GM12872 (cell line): ENCODE results near the gene AGPAT3.

Source experiments
- TF ChIP-seq, protein P1 (sequence below): IDR thresholded peaks from 3 replicates; pipeline ENCODE4 v1.5.1; 2011; ENCODE audit warnings: low read depth, mild to moderate bottlenecking, low read length, moderate library complexity; ENCODE audit not compliant: insufficient read depth

AGPAT3 gene

DNA sequence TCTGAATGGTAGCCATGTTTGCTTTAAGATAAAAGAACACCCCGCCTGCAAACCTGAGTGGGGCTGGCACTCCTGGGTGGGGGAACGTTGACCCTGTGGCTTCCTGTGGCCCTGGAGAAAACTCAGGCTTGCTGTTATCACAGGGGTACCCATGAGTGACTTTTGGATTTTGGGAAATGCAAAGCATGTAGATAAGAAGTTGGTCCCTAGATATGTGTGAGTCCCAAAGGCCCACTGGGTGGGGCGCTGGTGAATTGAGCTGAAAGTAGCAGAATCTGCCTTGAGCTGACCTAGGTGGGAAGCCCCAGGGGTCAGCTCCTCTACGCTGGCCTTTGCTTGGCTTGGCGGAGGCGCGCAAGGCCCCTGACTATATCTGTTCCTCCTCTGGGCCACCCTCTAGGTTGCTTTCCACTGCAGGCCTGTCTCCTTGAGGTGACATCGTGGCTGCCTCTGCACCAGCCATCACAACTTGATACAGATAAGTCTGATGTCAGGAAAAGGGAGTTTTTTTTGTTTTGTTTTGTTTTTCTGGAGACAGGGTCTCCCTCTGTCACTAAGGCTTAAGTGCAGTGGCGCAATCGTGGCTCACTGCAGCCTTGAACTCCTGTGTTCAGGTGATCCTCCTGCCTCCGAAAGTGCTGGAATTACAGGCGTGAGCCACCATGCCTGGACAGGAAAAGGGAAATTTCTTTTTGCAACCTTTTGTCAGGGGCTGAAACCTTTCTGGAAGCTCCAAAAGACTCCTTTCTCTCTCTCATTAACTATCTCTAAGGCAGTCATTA is 72.2 kb downstream of the AGPAT3 start:
- TF ChIP-seq, protein P1, sequence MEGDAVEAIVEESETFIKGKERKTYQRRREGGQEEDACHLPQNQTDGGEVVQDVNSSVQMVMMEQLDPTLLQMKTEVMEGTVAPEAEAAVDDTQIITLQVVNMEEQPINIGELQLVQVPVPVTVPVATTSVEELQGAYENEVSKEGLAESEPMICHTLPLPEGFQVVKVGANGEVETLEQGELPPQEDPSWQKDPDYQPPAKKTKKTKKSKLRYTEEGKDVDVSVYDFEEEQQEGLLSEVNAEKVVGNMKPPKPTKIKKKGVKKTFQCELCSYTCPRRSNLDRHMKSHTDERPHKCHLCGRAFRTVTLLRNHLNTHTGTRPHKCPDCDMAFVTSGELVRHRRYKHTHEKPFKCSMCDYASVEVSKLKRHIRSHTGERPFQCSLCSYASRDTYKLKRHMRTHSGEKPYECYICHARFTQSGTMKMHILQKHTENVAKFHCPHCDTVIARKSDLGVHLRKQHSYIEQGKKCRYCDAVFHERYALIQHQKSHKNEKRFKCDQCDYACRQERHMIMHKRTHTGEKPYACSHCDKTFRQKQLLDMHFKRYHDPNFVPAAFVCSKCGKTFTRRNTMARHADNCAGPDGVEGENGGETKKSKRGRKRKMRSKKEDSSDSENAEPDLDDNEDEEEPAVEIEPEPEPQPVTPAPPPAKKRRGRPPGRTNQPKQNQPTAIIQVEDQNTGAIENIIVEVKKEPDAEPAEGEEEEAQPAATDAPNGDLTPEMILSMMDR, result no peak

DNA sequence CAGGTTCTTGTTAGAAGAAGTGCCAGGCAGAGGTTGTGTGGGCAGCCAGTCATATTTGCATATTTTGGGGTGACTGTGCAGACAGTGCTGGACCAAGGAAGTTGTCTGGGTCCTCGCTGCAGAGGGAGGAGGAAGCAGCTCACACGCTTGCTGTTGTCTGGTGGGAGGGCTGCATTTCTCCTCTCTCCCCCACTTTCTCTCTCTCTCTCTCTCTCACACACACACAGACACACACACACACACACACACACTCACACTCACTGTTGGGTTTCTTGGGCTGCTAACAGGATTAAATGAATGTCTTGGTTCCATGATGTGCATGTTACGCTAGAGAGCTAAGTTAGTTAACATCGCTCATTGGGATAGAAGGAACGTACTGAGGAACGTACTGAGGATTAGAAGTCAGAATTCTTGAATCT is 72.9 kb downstream of the AGPAT3 start:
- TF ChIP-seq, protein P1, result no peak

DNA sequence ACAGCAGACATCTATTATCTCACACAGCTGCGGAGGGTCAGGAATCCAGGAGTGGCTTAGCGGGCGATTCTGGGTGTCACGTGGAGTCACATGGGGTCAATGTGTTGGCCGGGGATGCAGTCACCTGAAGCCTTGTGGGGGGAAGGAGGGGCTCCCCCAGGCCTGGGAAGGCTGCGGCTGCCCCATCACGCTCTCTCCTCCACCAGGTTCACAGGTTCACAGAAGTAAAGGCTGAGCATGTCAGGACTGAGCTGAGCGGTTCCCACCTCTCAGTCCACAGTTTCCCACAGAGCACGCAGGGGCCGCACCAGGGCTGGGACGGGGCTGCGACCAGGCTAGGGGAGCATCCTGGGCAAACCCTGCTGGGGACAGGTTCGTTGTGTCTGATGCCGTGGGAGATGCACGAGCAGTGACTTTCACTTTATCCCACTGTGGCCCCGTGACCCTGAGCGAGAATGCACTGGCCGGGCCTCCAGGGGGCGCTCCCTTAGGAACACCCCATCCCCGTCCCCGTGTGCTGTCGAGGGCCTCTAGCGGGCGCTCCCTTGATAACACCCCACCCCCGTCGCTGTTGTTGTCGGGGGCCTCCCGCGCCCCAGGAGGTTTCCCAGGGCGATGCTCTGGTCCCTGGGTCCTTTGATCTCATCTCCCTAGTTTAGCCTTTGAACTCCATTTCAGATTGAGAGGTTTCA is 73.9 kb downstream of the AGPAT3 start:
- TF ChIP-seq, protein P1, result peak; percentile 100

DNA sequence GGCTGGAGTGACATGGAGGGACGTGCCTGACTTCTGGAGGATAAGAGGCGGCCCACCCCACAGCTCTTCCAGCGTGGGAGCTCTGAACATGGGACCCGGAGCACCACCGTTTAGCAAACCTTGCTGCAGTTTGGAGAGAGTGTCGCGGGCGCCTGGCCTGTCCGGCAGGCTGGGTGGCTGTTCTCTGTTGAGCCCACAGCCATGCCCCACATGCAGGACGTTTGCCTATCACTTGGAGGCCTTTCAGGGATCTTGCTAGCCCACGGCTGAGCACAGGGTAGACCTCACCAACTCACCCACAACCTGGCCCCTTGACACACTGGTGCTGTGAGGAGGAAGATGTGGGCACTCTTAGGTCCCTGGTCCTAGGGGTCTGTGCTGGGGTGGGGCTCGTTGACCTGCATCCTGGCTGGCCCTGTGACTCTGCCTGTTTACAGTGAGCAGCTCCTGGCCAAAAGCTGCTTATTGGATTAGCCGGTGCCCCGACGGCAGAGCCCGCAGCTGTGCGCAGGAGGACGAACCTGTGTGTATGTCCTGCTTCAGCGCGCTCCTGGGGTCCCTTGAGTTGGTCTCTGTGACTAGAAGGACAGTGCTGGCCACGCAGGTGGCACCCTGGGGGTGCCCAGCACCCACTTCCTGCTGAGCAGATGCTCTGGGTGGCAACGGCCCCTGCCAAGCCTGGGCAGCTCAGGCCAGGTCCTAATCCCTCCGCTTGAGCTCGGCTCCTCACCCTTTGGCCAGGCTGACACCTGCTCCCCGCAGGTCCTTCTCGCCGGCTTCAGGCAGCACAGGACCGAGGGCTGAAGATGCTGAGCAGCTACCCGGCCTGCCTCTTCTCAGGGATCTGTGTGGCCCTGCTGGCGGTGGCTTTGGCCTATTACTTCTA is 74.7 kb downstream of the AGPAT3 start:
- TF ChIP-seq, protein P1, result no peak

DNA sequence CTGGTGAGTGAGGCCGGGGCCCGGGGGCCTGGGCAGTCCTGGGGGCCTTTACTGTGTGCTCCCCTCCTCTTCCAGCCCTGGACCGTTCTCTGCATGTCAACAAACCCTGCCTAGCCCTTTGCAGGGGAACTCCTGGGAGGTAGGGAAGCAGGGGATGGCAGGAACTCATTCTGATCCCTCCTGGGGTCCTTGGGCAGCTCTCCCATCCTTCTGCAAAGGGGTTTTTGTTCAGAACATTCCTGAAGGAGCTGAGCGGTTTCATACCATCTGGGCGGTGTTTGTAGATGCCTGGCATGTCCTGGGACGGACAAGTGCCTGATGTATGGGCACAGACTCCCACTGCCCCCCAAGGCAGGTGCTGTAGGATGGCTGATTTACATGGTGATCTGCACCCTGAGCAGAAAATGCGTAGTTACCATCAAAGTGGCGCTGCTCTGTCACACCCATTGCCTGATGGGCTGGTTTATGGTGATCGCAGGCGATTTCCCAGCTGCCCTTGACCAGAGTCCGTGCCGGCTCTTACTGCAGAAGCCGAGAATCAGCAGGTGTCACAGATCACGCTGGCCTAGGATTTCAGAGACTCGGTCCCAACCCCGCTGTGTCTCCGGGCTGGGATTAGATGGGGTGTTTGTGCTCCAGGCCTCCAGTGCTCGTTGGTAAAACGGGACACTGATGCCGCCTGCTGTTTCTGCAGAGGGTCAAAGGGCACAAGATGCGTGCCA is 75.5 kb downstream of the AGPAT3 start:
- TF ChIP-seq, protein P1, result no peak

DNA sequence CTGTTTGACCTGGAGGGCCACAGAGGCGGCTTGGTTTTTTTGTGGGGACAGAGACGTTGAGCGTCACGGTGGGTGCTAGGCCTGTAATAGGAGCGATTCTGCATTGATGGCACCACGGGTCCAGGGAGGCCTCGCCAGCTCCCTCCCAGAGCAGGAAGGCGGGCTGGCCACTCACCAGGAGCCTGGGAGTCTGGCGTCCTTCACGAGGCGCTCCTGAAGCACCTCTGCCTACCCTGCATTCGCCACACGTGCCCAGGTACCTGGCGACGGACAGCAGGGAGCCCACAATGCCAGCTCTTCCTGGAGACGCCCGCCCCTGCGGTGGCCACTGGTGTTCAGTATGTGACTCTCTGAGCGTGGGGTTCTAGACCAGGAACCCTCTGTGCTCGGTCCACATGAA is 77.2 kb downstream of the AGPAT3 start:
- TF ChIP-seq, protein P1, result no peak
